Esophagus (tissue), 2 donors: ENCODE measurements around the gene SACM1L. TPM values are rescaled to one million over a fixed set of nuclear protein-coding genes. Genes with fewer than 3 reads are reported as not detected.

Experiments used
- H3K27ac ChIP-seq, 2 donors: one replicate each; pipeline ENCODE4 v1.5.1; 2013; ENCODE audit warnings: low read depth in 2 of 2, mild to moderate bottlenecking in 2 of 2, inconsistent platforms in 1 of 2, low read length in 1 of 2, moderate library complexity in 1 of 2
- H3K27me3 ChIP-seq, 2 donors: one replicate each; pipeline ENCODE4 v1.6.1; 2013; ENCODE audit warnings: low read length in 2 of 2, control low read depth in 1 of 2, mild to moderate bottlenecking in 1 of 2; ENCODE audit not compliant: insufficient read depth in 2 of 2, control insufficient read depth in 1 of 2
- H3K36me3 ChIP-seq, 2 donors: one replicate each; pipeline ENCODE4 v1.6.1; 2013; ENCODE audit warnings: low read length in 1 of 2; ENCODE audit not compliant: control insufficient read depth in 2 of 2, insufficient read depth in 2 of 2
- H3K4me1 ChIP-seq, 2 donors: one replicate each; pipeline ENCODE4 v1.6.1; 2013; ENCODE audit warnings: low read length in 1 of 2; ENCODE audit not compliant: control insufficient read depth in 2 of 2, insufficient read depth in 2 of 2
- H3K4me3 ChIP-seq, 2 donors: one replicate each; pipeline ENCODE4 v1.5.1; 2013; ENCODE audit warnings: low read length in 2 of 2, mild to moderate bottlenecking in 2 of 2, low read depth in 1 of 2, moderate library complexity in 1 of 2
- H3K9me3 ChIP-seq, 2 donors: one replicate each; pipeline ENCODE4 v1.6.1; 2013; ENCODE audit warnings: mild to moderate bottlenecking in 2 of 2, low read depth in 1 of 2, low read length in 1 of 2, moderate library complexity in 1 of 2; ENCODE audit not compliant: control insufficient read depth in 2 of 2, insufficient read depth in 1 of 2
- WGBS, 2 donors: extraction: QIAGEN DNeasy Blood & Tissue Kit; methylation state at CpG; one replicate each; pipeline ENCODE4 v1.1.7; 2013; 5-methylcytosine and 5-hydroxymethylcytosine counted together
- polyA plus RNA-seq, 2 donors: library from polyadenylated mRNA; stranded (reverse); fragments of 200-250 nt; gene quantifications; one replicate each; pipeline ENCODE4 v1.2.3, GENCODE V29; 2013
- donor health status: healthy with polysubstance abuse.
- donor health status: Bipolar disorder and iron deficiency.

Gene SACM1L
- polyA plus RNA-seq, 2 donors, result 14.1 to 16.9 TPM

- no peak overlapping the region for H3K27ac ChIP-seq
- H3K4me3 ChIP-seq, result no peak overlapping the region
- no peaks in the 10 kb centered on the region for H3K27me3 ChIP-seq
- 88 to 92% methylated on average over 8 of the region's 8 CpGs for whole genome bisulfite sequencing, 2 donors
- H3K9me3 ChIP-seq, result no peaks in the 10 kb centered on the region
- H3K36me3 ChIP-seq, result no peaks in the 10 kb centered on the region
- H3K4me1 ChIP-seq, result peaks cover 0 to 3% of the 10 kb centered on the region in 2 donors
Measured at GRCh38 chr3:45777111-45777745, 88.0 kb downstream of the SACM1L start.

GRCh38 chr3:45777746-45778386, 88.7 kb downstream of the SACM1L start:
- H3K9me3 ChIP-seq, result no peaks in the 10 kb centered on the region
- no peak overlapping the region for H3K27ac ChIP-seq
- no peak overlapping the region for H3K4me3 ChIP-seq
- H3K27me3 ChIP-seq, result no peaks in the 10 kb centered on the region
- H3K36me3 ChIP-seq, result no peaks in the 10 kb centered on the region
- WGBS, 2 donors, result 88 to 91% methylated on average over 11 of the region's 11 CpGs
- H3K4me1 ChIP-seq, result no peaks in the 10 kb centered on the region

GRCh38 chr3:45778761-45779201, 89.6 kb downstream of the SACM1L start:
- WGBS, 2 donors, result 52 to 61% methylated on average over 3 of the region's 3 CpGs
- H3K27ac ChIP-seq, result no peak overlapping the region

GRCh38 chr3:45779746-45780735, 90.8 kb downstream of the SACM1L start:
- 86 to 89% methylated on average over 34 to 35 of the region's 35 CpGs for WGBS, 2 donors
- no peak overlapping the region for H3K4me3 ChIP-seq
- H3K27ac ChIP-seq, result no peak overlapping the region
- no peaks in the 10 kb centered on the region for H3K9me3 ChIP-seq
- no peaks in the 10 kb centered on the region for H3K36me3 ChIP-seq
- no peaks in the 10 kb centered on the region for H3K4me1 ChIP-seq
- H3K27me3 ChIP-seq, result no peaks in the 10 kb centered on the region

More at GRCh38 chr3:45778761-45779201, 89.6 kb downstream of the SACM1L start:
- no peaks in the 10 kb centered on the region for H3K27me3 ChIP-seq
- H3K4me1 ChIP-seq, result no peaks in the 10 kb centered on the region
- no peaks in the 10 kb centered on the region for H3K36me3 ChIP-seq
- no peaks in the 10 kb centered on the region for H3K9me3 ChIP-seq
- no peak overlapping the region for H3K4me3 ChIP-seq

DNA sequence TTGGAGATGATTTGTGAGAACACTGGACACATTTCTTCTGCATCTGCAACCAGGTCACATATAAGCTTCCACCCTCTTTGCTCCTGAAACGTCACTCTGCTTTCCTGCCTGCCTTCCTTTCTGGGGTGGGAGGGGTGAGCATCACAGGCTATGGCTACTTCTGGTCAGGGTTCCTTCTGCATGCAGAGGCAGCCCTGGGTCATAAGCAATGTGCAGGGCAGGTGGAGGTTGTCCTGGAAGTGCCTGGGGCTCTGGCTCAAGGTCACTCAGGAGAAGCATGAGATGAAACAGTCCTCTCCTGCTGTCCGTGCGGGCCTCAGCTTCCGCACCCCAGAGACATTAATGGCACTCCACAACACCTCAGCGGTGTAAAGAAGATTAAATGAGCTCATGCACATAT, 92.1 kb downstream of the SACM1L start:
- H3K4me1 ChIP-seq, result no peaks in the 10 kb centered on the region
- no peaks in the 10 kb centered on the region for H3K36me3 ChIP-seq

DNA sequence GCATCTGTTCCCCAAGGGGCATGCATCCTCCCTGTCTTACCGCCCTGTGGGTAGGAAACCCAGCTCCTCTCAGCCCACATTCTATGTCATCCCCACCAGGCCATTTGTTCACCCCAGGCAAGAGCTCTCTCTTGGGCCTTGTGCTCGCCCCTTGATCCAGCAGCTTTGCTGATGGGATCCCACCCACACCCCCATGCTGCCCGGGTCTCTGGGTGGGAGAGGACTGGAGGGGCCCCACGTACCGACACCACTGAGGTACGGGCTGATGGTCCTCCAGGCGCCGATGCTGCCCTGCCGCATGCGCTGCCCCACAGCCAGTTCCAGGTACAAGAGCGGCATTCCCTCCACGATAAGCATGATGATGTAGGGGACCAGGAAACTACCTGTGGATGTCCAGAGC, 92.6 kb downstream of the SACM1L start:
- Histone ChIP-seq H3K9me3 (no peaks in the 10 kb centered on the region), H3K36me3 (no peaks in the 10 kb centered on the region), H3K27ac (no peak overlapping the region), H3K4me1 (no peaks in the 10 kb centered on the region), H3K4me3 (no peak overlapping the region), H3K27me3 (no peaks in the 10 kb centered on the region)
- WGBS, 2 donors, result 95 to 96% methylated on average over 12 of the region's 12 CpGs

More for the DNA sequence above, 92.1 kb downstream of the SACM1L start:
- 85 to 87% methylated on average over 5 of the region's 5 CpGs for WGBS, 2 donors
- Histone ChIP-seq H3K27me3 (no peaks in the 10 kb centered on the region), H3K4me3 (no peak overlapping the region), H3K27ac (no peak overlapping the region), H3K9me3 (no peaks in the 10 kb centered on the region)

GRCh38 chr3:45782381-45782780, 93.2 kb downstream of the SACM1L start:
- 89 to 91% methylated on average over 3 of the region's 3 CpGs for WGBS, 2 donors

DNA sequence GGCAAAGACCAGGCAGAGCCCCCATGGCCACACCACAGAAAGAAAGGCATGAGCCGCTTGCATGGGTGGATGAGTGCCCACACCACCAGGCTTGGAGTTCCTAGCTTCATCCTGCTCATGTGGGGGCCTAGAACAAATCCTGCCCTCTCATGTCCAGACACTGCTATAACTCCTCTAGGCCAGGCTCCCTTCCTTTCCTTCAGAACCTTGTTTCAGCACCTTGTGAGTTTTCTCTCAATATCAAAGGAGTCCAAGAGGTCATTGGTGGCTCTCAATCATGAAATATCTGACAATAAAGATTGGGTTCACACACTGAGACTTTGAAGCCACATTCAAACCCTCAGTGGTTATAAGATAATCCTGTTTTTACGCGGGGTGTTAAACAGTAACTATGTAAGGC, 94.5 kb downstream of the SACM1L start:
- no peaks in the 10 kb centered on the region for H3K27me3 ChIP-seq
- no peaks in the 10 kb centered on the region for H3K36me3 ChIP-seq
- H3K4me3 ChIP-seq, result no peak overlapping the region
- WGBS, 2 donors, result 89 to 94% methylated on average over 3 of the region's 3 CpGs
- no peaks in the 10 kb centered on the region for H3K9me3 ChIP-seq
- no peak overlapping the region for H3K27ac ChIP-seq
- H3K4me1 ChIP-seq, result no peaks in the 10 kb centered on the region

More at GRCh38 chr3:45782381-45782780, 93.2 kb downstream of the SACM1L start:
- no peak overlapping the region for H3K27ac ChIP-seq
- H3K36me3 ChIP-seq, result no peaks in the 10 kb centered on the region
- no peaks in the 10 kb centered on the region for H3K27me3 ChIP-seq
- no peaks in the 10 kb centered on the region for H3K4me1 ChIP-seq
- H3K9me3 ChIP-seq, result no peaks in the 10 kb centered on the region
- no peak overlapping the region for H3K4me3 ChIP-seq

DNA sequence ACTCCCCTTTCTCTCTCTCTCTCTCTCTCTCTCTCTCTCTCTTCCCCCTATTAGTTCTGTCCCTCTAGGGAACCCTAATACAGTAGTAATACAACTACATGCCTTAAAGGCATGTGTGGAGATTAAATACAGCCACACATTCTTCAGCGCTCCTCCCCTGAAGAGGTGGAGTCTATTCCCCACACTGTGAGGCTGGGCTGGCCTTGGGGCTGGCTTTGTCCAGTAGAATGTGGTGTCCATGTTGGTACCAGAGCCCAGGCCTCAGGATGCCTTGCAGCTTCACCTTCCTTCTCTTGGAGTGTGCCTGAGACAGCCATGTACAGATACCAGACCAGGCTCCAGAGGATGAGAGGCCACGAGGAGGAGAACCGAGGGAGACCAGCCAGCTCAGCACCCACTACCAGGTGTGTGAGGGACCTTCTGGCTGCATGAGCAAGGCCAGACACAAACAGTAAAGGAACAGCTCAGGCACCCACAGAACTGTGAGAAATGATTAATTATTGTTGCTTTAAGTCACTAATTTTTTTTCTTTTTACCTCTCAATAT, 96.5 kb downstream of the SACM1L start:
- no peaks in the 10 kb centered on the region for H3K4me1 ChIP-seq
- H3K36me3 ChIP-seq, result no peaks in the 10 kb centered on the region
- H3K27ac ChIP-seq, result no peak overlapping the region
- 84% methylated on average over 3 of the region's 3 CpGs for WGBS, 2 donors
- H3K4me3 ChIP-seq, result no peak overlapping the region
- no peaks in the 10 kb centered on the region for H3K9me3 ChIP-seq
- H3K27me3 ChIP-seq, result no peaks in the 10 kb centered on the region
